ENCODE results near the gene GTF3C4.

DNA sequence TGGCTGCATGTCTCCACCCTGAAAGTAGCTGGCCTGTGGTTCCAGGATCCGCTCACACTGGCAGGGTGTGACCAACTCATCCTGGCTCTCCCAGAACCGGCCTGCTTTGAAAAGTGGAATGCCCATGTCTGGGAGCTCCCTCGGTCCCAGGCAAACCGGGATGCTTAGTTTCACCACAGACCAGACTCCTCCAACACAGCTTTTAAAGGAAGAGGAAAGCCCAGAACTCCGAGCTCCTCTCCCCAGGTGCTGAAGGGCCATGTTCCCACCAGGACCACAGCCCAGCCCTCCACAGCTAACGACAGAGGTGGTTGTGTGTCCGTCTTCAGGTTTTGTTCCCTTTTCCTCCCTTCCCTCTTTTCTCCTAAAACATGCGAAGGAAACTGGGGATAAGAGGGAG is 38.0 kb downstream of the GTF3C4 start:
- TF ChIP-seq, protein P1, sequence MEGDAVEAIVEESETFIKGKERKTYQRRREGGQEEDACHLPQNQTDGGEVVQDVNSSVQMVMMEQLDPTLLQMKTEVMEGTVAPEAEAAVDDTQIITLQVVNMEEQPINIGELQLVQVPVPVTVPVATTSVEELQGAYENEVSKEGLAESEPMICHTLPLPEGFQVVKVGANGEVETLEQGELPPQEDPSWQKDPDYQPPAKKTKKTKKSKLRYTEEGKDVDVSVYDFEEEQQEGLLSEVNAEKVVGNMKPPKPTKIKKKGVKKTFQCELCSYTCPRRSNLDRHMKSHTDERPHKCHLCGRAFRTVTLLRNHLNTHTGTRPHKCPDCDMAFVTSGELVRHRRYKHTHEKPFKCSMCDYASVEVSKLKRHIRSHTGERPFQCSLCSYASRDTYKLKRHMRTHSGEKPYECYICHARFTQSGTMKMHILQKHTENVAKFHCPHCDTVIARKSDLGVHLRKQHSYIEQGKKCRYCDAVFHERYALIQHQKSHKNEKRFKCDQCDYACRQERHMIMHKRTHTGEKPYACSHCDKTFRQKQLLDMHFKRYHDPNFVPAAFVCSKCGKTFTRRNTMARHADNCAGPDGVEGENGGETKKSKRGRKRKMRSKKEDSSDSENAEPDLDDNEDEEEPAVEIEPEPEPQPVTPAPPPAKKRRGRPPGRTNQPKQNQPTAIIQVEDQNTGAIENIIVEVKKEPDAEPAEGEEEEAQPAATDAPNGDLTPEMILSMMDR (conservative IDR thresholded peaks at IDR 0.05; ENCODE audit: low read depth, low read length): no peak
- TF ChIP-seq EZH2 (IDR thresholded peaks at IDR 0.05; ENCODE audit: borderline replicate concordance, low read depth, low read length, poor library complexity, severe bottlenecking): no peak

Measured in A673 (cell line).